ENCODE measurements around the gene ZBED5.

GRCh38 chr11:10855295-10855694, 2.6 kb downstream of the ZBED5 start:
- TF ChIP-seq CTCF (conservative IDR thresholded peaks at IDR 0.05; ENCODE audit: low read depth, low read length) (no peak), EZH2 (IDR thresholded peaks at IDR 0.05; ENCODE audit: borderline replicate concordance, low read depth, low read length, poor library complexity, severe bottlenecking) (no peak)

All from A673 (cell line).